Natural killer cell (primary cell): ENCODE measurements around the gene TEX47. TPM values are rescaled to one million over a fixed set of nuclear protein-coding genes. Genes with fewer than 3 reads are reported as not detected.

ENCODE experiments used
- ATAC-seq, 3 donors: fragments of 150-1000 bp in 2 of 3; fragments of 200-7000 bp in 1 of 3; cut with Tn5 transposase; 1 replicate in 1 of 3; 2 replicates in 2 of 3; pipeline ENCODE4 v1.10.0; 2021; ENCODE audit warnings: mild to moderate bottlenecking in 2 of 3, moderate library complexity in 2 of 3
- DNase-seq, 2 donors: peaks; one replicate each; pipeline versions ENCODE4 v3.0.0 to v3.0.0-alpha.2; 2013 to 2021; ENCODE audit warnings: mixed read lengths in 1 of 2
- H3K27ac ChIP-seq: one replicate; pipeline ENCODE4 v1.5.1; 2013; ENCODE audit warnings: mild to moderate bottlenecking, low read length
- H3K27me3 ChIP-seq: one replicate; pipeline ENCODE4 v1.6.1; 2013; ENCODE audit warnings: low read length; ENCODE audit not compliant: control insufficient read depth, insufficient read depth
- H3K36me3 ChIP-seq: one replicate; pipeline ENCODE4 v1.6.1; 2013; ENCODE audit warnings: low read length; ENCODE audit not compliant: control insufficient read depth, insufficient read depth
- H3K4me1 ChIP-seq: one replicate; pipeline ENCODE4 v1.6.1; 2013; ENCODE audit warnings: low read length; ENCODE audit not compliant: control insufficient read depth, insufficient read depth
- H3K4me3 ChIP-seq: one replicate; pipeline ENCODE4 v1.5.1; 2013; ENCODE audit warnings: low read length
- H3K9me3 ChIP-seq: one replicate; pipeline ENCODE4 v1.6.1; 2013; ENCODE audit warnings: low read length; ENCODE audit not compliant: control insufficient read depth, insufficient read depth
- H3K27ac Mint-ChIP-seq, 2 donors: one replicate each; pipeline ENCODE4 v1.8.0; 2022; ENCODE audit warnings: mild to moderate bottlenecking in 2 of 2, mixed read lengths in 2 of 2, moderate library complexity in 1 of 2
- H3K27me3 Mint-ChIP-seq, 2 donors: one replicate each; pipeline ENCODE4 v1.8.0; 2022; ENCODE audit warnings: low read depth in 2 of 2, mixed read lengths in 2 of 2
- H3K36me3 Mint-ChIP-seq: one replicate; pipeline ENCODE4 v1.8.0; 2022; ENCODE audit warnings: mixed read lengths
- H3K4me1 Mint-ChIP-seq, 2 donors: one replicate each; pipeline ENCODE4 v1.8.0; 2022; ENCODE audit warnings: mixed read lengths in 2 of 2
- H3K4me3 Mint-ChIP-seq: one replicate; pipeline ENCODE4 v1.8.0; 2022; ENCODE audit warnings: mild to moderate bottlenecking, moderate library complexity, mixed read lengths
- H3K9me3 Mint-ChIP-seq, 2 donors: one replicate each; pipeline ENCODE4 v1.8.0; 2022; ENCODE audit warnings: mixed read lengths in 2 of 2
- CTCF ChIP-seq: fragments of 200-600 bp; IDR thresholded peaks from one replicate; pipeline ENCODE4 v1.8.0; 2022; ENCODE audit warnings: antibody characterized with exemption
- WGBS: methylation state at CpG from one replicate; pipeline ENCODE4 v1.1.7; 2013; ENCODE audit warnings: missing lambda C conversion rate; ENCODE audit not compliant: insufficient coverage; 5-methylcytosine and 5-hydroxymethylcytosine counted together
- intact Hi-C: fragments of 100-400 bp; cut with micrococcal nuclease; formaldehyde crosslinking; loops from one replicate; pipeline ENCODE4 v1.14.2; 2022
- total RNA-seq, 4 donors: library from RNA; stranded (reverse); fragments of 120-200 nt in 1 of 4; gene quantifications; one replicate each; pipeline versions ENCODE4 v1.2.3 to v1.2.4, GENCODE V29; 2013 to 2022

TEX47 gene
- total RNA-seq, 3 donors from 2014 or later (not counting 1 experiment from before 2014, with no cell fraction given) = not detected

GRCh38 chr7:88826222-88826621 lies 30.7 kb upstream of the TEX47 start:
- no peak for TF ChIP-seq CTCF
- Mint-ChIP-seq H3K27me3 (no peaks in the 10 kb centered on the region), H3K27ac (no peak overlapping the region), H3K4me3 (no peak overlapping the region), H3K4me1 (no peaks in the 10 kb centered on the region), H3K9me3 (peaks cover 8 to 9% of the 10 kb centered on the region in 2 donors), H3K36me3 (no peaks in the 10 kb centered on the region)
- WGBS = 50% methylated on average over 1 of the region's 3 CpGs
- no peaks in the 10 kb centered on the region for H3K36me3 ChIP-seq
- H3K27me3 ChIP-seq = no peaks in the 10 kb centered on the region
- DNase-seq = no peak
- H3K4me1 ChIP-seq = no peaks in the 10 kb centered on the region
- ATAC-seq = no peak
- no peaks in the 10 kb centered on the region for H3K9me3 ChIP-seq
- no peak overlapping the region for H3K4me3 ChIP-seq
- intact Hi-C loops = no loop called here
- no peak overlapping the region for H3K27ac ChIP-seq

- ATAC-seq = no peak
- no peaks in the 10 kb centered on the region for H3K36me3 Mint-ChIP-seq
Measured at GRCh38 chr7:88818552-88818951, 23.0 kb upstream of the TEX47 start.

GRCh38 chr7:88806280-88807037 lies 10.9 kb upstream of the TEX47 start:
- Histone ChIP-seq H3K9me3 (no peaks in the 10 kb centered on the region), H3K27me3 (no peaks in the 10 kb centered on the region), H3K4me1 (no peaks in the 10 kb centered on the region), H3K27ac (no peak overlapping the region), H3K36me3 (no peaks in the 10 kb centered on the region), H3K4me3 (no peak overlapping the region)
- no peaks in the 10 kb centered on the region for H3K27me3 Mint-ChIP-seq
- no CpG with 5 or more reads among the region's 2 CpGs for WGBS
- no peak overlapping the region for H3K4me3 Mint-ChIP-seq
- H3K36me3 Mint-ChIP-seq = peaks cover 5% of the 10 kb centered on the region
- no peaks in the 10 kb centered on the region for H3K4me1 Mint-ChIP-seq
- ATAC-seq (no peak), DNase-seq (no peak)
- H3K9me3 Mint-ChIP-seq = peaks cover 4 to 5% of the 10 kb centered on the region in 2 donors
- intact Hi-C loops = no loop called here
- no peak overlapping the region for H3K27ac Mint-ChIP-seq
- TF ChIP-seq CTCF = no peak

More at GRCh38 chr7:88818552-88818951, 23.0 kb upstream of the TEX47 start:
- Histone ChIP-seq H3K4me3 (no peak overlapping the region), H3K36me3 (no peaks in the 10 kb centered on the region), H3K27me3 (no peaks in the 10 kb centered on the region), H3K4me1 (no peaks in the 10 kb centered on the region), H3K9me3 (no peaks in the 10 kb centered on the region), H3K27ac (no peak overlapping the region)
- no peak overlapping the region for H3K4me3 Mint-ChIP-seq
- H3K9me3 Mint-ChIP-seq = peaks cover 7 to 12% of the 10 kb centered on the region in 2 donors
- intact Hi-C loops = no loop called here
- TF ChIP-seq CTCF = no peak
- no peak overlapping the region for H3K27ac Mint-ChIP-seq
- no peaks in the 10 kb centered on the region for H3K4me1 Mint-ChIP-seq
- no peak for DNase-seq
- H3K27me3 Mint-ChIP-seq = no peaks in the 10 kb centered on the region

- Mint-ChIP-seq H3K9me3 (peaks cover 5 to 6% of the 10 kb centered on the region in 2 donors), H3K4me3 (no peak overlapping the region), H3K27me3 (no peaks in the 10 kb centered on the region), H3K4me1 (no peaks in the 10 kb centered on the region), H3K36me3 (no peaks in the 10 kb centered on the region), H3K27ac (no peak overlapping the region)
- H3K27ac ChIP-seq = no peak overlapping the region
- intact Hi-C loops = no loop called here
- H3K4me1 ChIP-seq = no peaks in the 10 kb centered on the region
- TF ChIP-seq CTCF = no peak
- no peak for DNase-seq
- no peak for ATAC-seq
- no peaks in the 10 kb centered on the region for H3K36me3 ChIP-seq
- H3K9me3 ChIP-seq = no peaks in the 10 kb centered on the region
- 68% methylated on average over 2 of the region's 3 CpGs for WGBS
- no peaks in the 10 kb centered on the region for H3K27me3 ChIP-seq
- H3K4me3 ChIP-seq = no peak overlapping the region
Measured at GRCh38 chr7:88801046-88801445, 5.5 kb upstream of the TEX47 start.
